Gastrocnemius medialis (tissue), 4 donors: ENCODE measurements around the gene PBX2.
"Not testable (repeated sequence)": the region's sequence is repeated elsewhere in the genome, so short reads cannot be mapped to it uniquely, and the experiment has no call there.

Source experiments
- CTCF ChIP-seq, 5 experiments: fragments of 450-650 bp in 3 of 5; fragments of 200-600 bp in 2 of 5; sonication (generic) in 2 of 5; IDR thresholded peaks in 4 of 5; conservative IDR thresholded peaks in 1 of 5; 1 replicate in 4 of 5; 2 replicates in 1 of 5; pipeline ENCODE4 v1.5.1; 2016 to 2019; ENCODE audit warnings: antibody characterized with exemption in 5 of 5, mild to moderate bottlenecking in 3 of 5, moderate library complexity in 3 of 5
- POLR2A ChIP-seq, 2 donors: fragments of 450-650 bp; IDR thresholded peaks; one replicate each; pipeline ENCODE4 v1.6.1; 2017; ENCODE audit warnings: antibody characterized with exemption in 2 of 2, mild to moderate bottlenecking in 2 of 2, moderate library complexity in 2 of 2

GRCh38 chr6:32193096-32193495 is 3.1 kb upstream of the PBX2 start:
- not testable (repeated sequence) for TF ChIP-seq CTCF (IDR thresholded peaks at IDR 0.05 in 4 of 5, conservative IDR thresholded peaks at IDR 0.05 in 1 of 5); POLR2A (IDR thresholded peaks at IDR 0.05)
